Spleen (tissue), 7 donors: ENCODE data around the gene FHAD1.

Experiments used
- CTCF ChIP-seq, 11 experiments: fragments of 200-600 bp in 7 of 11; fragments of 450-650 bp in 4 of 11; sonication (generic) in 4 of 11; IDR thresholded peaks in 8 of 11; conservative IDR thresholded peaks in 3 of 11; 1 replicate in 7 of 11; 2 replicates in 4 of 11; pipeline versions ENCODE4 v1.4.0 to v1.8.0; 2016 to 2021; ENCODE audit warnings: antibody characterized with exemption in 11 of 11, inconsistent platforms in 4 of 11, mild to moderate bottlenecking in 1 of 11
- POLR2A ChIP-seq, 3 donors: fragments of 450-650 bp; IDR thresholded peaks; one replicate each; pipeline ENCODE4 v1.5.1; 2017; ENCODE audit warnings: antibody characterized with exemption in 3 of 3, mild to moderate bottlenecking in 1 of 3
- POLR2AphosphoS5 ChIP-seq, 3 donors: sonication (generic); formaldehyde crosslinking; IDR thresholded peaks; one replicate each; pipeline ENCODE4 v1.5.1; 2017; ENCODE audit warnings: antibody characterized with exemption in 3 of 3
- donor health status: DM: no; HTN: no; CAD: no; lungs with moderate emphysema.
- donor health status: DM: no; HTN: no; CAD: no.
- donor health status: DM: no; HTN: no; CAD: no.

GRCh38 chr1:15331734-15332133 lies 84.7 kb downstream of the FHAD1 start:
- TF ChIP-seq POLR2A (IDR thresholded peaks at IDR 0.05) (no peak), POLR2AphosphoS5 (IDR thresholded peaks at IDR 0.05) (no peak), CTCF (IDR thresholded peaks at IDR 0.05 in 8 of 11, conservative IDR thresholded peaks at IDR 0.05 in 3 of 11) (no peak)
